ENCODE measurements around the gene OR51S1.

Gene OR51S1

GRCh38 chr11:4848908-4849532, at the start of gene OR51S1:
Gene OR51S1 (minus strand): TSS chr11:4849208. CDS start chr11:4849208, 0 bp downstream.
- H3K27ac ChIP-seq: no peak within 1 kb of the TSS
- H3K4me1 ChIP-seq (ENCODE audit: low read depth, poor library complexity, severe bottlenecking): no peaks in the 10 kb centered on the region
- no peak within 1 kb of the TSS for H3K4me3 ChIP-seq (IDR thresholded peaks at IDR 0.05; ENCODE audit: insufficient read depth, low read depth, low read length)
- no peak for TF ChIP-seq CTCF (conservative IDR thresholded peaks at IDR 0.05; ENCODE audit: low read depth, low read length)
- H3K36me3 ChIP-seq (ENCODE audit: insufficient read depth): no peaks in the 10 kb centered on the region
- no peaks in the 10 kb centered on the region for H4K20me1 ChIP-seq (ENCODE audit: insufficient read depth)
- no peak within 1 kb of the TSS for H3K9ac ChIP-seq
- no peak within 1 kb of the TSS for H2AFZ ChIP-seq (ENCODE audit: low read depth)
- H3K4me2 ChIP-seq: no peak within 1 kb of the TSS
- H3K79me2 ChIP-seq (ENCODE audit: insufficient read depth, low read depth): no peaks in the 10 kb centered on the region
- H3K27me3 ChIP-seq (ENCODE audit: insufficient read depth, low read depth): no peaks in the 10 kb centered on the region

GRCh38 chr11:4891996-4892640, 43.1 kb upstream of the OR51S1 start:
- H3K79me2 ChIP-seq (ENCODE audit: insufficient read depth, low read depth): no peaks in the 10 kb centered on the region
- no peak overlapping the region for H2AFZ ChIP-seq (ENCODE audit: low read depth)
- no peak for TF ChIP-seq CTCF (conservative IDR thresholded peaks at IDR 0.05; ENCODE audit: low read depth, low read length)
- H3K27me3 ChIP-seq (ENCODE audit: insufficient read depth, low read depth): no peaks in the 10 kb centered on the region
- H3K36me3 ChIP-seq (ENCODE audit: insufficient read depth): no peaks in the 10 kb centered on the region
- no peak overlapping the region for H3K9ac ChIP-seq
- H3K4me2 ChIP-seq: no peak overlapping the region
- H4K20me1 ChIP-seq (ENCODE audit: insufficient read depth): no peaks in the 10 kb centered on the region
- H3K4me3 ChIP-seq (IDR thresholded peaks at IDR 0.05; ENCODE audit: insufficient read depth, low read depth, low read length): no peak overlapping the region
- H3K4me1 ChIP-seq (ENCODE audit: low read depth, poor library complexity, severe bottlenecking): no peaks in the 10 kb centered on the region
- no peak overlapping the region for H3K27ac ChIP-seq

- Histone ChIP-seq H3K4me2 (no peak overlapping the region), H3K36me3 (ENCODE audit: insufficient read depth) (no peaks in the 10 kb centered on the region), H3K27ac (no peak overlapping the region), H2AFZ (ENCODE audit: low read depth) (no peak overlapping the region), H3K4me1 (ENCODE audit: low read depth, poor library complexity, severe bottlenecking) (no peaks in the 10 kb centered on the region), H3K27me3 (ENCODE audit: insufficient read depth, low read depth) (no peaks in the 10 kb centered on the region), H4K20me1 (ENCODE audit: insufficient read depth) (no peaks in the 10 kb centered on the region), H3K79me2 (ENCODE audit: insufficient read depth, low read depth) (no peaks in the 10 kb centered on the region), H3K9ac (no peak overlapping the region), H3K4me3 (IDR thresholded peaks at IDR 0.05; ENCODE audit: insufficient read depth, low read depth, low read length) (no peak overlapping the region)
- TF ChIP-seq CTCF (conservative IDR thresholded peaks at IDR 0.05; ENCODE audit: low read depth, low read length): no peak
These were observed 41.3 kb upstream of the OR51S1 start for GRCh38 chr11:4890279-4890678.

GRCh38 chr11:4887591-4887990, 38.6 kb upstream of the OR51S1 start:
- Histone ChIP-seq H3K79me2 (ENCODE audit: insufficient read depth, low read depth) (no peaks in the 10 kb centered on the region), H3K27me3 (ENCODE audit: insufficient read depth, low read depth) (no peaks in the 10 kb centered on the region), H4K20me1 (ENCODE audit: insufficient read depth) (no peaks in the 10 kb centered on the region), H3K4me1 (ENCODE audit: low read depth, poor library complexity, severe bottlenecking) (no peaks in the 10 kb centered on the region), H3K4me3 (IDR thresholded peaks at IDR 0.05; ENCODE audit: insufficient read depth, low read depth, low read length) (no peak overlapping the region), H3K36me3 (ENCODE audit: insufficient read depth) (no peaks in the 10 kb centered on the region), H3K27ac (no peak overlapping the region), H2AFZ (ENCODE audit: low read depth) (no peak overlapping the region), H3K4me2 (no peak overlapping the region), H3K9ac (no peak overlapping the region)
- no peak for TF ChIP-seq CTCF (conservative IDR thresholded peaks at IDR 0.05; ENCODE audit: low read depth, low read length)

Measured in KMS-11 (cell line).